Measurements from ENCODE around the gene GPC3.

GPC3 gene

DNA sequence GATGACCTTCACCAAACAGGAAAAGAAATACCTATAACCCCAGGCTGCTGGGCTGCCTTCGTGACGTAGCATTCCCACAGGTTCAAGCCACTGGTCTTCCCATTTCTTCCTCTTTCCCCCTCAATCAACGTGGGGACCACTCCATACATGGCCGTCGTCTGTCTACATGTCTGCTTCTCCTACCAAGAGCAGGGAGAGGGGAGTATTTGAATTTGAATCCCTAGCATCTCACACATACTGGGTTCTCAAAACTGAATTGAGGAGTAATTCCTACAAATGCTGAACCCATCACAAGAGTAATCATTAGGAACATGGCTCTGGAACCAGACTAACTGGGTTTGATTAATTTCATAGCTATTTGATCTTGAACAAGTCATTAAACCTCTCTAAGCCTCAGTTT lies 17.3 kb downstream of the GPC3 start:
- no peak for DNase-seq (ENCODE audit: low spot score)

DNA sequence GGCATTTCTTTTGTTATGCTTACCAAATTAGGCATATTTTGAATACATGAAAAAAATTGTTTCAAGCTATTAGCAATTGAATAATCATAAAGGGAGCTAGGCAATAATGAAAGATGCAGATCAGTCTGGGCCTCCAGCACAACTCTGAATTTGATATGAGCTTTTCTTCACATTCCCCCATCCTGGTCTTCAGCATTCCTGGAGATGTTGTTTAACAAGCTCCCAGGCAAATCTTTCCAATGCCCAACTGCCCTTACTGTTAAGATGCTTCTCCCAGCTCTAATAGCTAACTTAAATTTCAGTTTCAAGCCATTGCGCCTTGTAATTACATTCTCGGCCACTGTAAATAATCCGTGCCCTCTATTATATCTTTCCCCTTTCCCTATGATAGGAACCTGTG lies 19.2 kb downstream of the GPC3 start:
- no peak for DNase-seq (ENCODE audit: low spot score)

DNA sequence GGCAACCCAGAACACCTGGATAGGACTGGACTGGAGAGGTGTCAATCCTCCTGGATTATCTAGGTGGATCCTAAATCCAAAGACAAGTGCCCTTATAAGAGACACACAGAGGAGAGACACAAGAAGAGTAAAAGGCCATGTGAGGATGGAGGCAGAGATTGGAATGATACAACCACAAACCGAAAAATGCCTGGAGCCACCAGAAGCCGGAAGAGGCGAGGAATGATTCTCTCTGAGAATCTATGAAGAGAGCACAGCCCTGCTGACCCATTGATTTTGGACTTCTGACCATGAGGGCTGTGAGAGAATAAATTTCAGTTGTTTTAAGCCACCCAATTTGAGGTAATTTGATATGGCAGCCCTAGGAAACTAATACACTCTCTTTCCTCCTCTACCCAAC lies 20.1 kb downstream of the GPC3 start:
- DNase-seq (ENCODE audit: low spot score) = no peak

DNA sequence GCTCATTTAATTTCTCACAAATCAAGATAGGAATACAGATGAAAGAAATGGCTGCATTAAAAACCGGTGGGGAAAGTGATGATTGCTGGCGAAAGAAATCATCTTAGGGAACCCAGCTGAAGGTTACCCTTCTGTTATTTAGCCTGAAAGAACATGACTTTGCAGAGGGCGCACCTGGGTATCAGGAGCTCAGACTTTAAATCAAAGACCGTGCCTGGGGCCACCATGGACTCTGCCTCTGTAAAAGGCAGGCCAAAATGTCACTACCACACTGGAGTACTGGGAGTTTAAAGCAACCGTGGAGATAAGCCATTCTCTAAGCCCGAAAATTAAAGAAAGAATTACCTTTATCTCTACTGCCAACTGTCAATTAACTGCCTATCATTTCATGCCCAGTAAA lies 24.3 kb downstream of the GPC3 start:
- DNase-seq (ENCODE audit: low spot score) = no peak

DNA sequence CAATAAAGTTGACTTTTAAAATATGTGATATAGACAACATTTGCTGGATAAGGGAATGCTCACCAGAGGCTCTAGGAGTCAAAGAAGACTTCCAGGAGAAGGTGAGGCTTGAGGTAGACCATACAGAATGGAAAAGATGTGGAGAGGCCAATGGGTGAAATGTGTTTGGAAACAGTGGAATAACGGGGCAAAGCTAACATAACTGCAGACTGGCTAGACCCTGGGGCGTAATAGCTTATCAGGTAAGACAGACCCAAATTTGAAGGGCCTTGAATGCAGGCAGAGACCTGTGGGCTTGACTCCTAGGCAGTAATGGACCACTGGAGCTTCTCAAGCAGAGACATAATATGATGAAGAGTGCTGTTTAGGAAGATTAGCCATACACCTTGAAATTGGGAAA lies 25.4 kb downstream of the GPC3 start:
- no peak for DNase-seq (ENCODE audit: low spot score)

DNA sequence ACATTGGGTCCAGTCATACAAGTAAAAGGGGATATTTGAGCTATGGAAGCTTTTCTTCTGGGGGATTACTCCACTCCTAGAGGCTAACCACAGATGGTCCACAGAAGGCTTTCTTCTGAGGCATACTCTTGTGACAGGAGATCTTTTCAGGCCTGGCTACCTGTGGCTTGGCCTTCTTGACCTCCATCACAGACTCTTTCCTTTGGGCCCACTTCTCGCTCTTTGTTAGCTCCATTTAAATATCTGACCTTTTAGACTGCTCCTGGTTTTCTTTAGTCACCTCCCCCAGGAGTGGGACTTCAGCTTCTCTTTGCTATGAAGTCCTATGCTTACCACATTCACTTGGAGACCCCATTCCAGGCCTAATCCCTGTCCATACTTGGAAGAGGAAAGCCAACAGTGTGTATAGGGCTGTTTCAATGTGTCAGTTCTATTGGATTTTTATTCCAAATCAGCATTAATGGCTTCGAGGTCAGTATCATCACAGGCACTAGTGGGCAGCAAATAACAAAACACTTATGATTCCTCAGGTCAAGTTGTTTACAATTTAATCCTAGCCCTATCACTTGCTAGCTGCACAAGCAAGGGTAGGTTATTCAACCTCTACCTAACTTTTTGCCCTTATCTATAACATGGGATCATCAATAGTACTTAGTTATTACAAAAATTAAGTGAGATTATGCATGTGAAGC lies 26.3 kb downstream of the GPC3 start:
- DNase-seq (ENCODE audit: low spot score) = no peak

DNA sequence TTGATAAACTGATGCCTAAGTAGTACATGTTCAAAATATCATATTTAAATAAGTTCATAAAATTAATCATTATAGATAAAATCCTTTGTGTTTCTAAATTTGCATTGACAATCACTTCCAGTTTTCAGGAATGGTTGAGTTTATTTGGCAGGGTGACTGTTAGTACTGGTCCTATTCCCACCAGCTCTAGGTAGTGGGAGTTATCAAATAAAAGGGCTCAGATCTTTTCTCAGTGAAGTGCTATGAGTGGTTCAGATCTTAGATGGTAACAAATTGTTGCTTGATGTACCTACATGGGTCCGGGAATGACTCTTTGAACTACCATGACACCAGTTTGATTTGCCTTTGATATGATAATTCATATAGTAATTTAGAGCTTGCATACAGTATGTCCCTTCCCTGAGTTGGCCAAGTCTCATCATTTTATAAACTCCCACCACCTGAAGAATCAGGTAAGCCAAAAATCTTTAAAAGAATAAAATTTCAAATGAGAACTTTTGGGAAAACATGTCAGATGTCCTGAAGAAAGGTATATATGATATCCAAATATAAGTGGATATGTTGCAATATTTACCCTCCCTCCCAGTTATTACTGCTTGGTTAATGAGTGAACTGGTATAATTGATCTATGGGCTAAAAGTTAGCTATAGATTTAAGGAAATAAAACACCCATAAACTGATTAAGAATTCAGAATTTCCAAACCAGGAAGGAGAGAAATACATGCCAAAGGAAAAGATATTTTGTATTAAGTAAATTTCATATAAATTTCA lies 28.6 kb downstream of the GPC3 start:
- no peak for DNase-seq (ENCODE audit: low spot score)

DNA sequence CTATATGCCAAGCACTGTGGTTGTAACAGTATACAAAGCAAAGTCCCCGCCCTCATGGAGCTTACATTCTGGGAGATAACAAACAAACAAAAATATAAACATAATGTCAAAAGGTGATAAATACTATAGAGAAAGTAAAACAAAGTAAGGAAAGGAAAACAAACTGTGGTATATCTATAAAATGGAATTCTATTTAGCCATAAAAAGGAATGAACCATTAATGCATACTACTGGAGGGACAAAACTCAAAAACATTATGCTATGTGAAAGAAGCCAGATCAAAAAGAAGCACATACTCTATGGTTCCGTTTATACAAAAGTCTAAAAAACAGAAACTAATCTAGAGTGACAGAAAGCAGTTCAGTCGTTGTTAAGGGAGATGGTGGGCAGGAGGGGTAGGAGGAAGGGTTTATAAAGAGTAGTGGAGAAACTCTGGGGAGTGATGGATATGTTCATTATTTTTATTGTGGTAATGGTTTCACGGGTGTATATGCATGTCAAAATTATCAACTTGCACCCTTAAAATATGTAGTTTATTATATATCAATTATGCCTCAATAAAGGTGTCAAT lies 31.5 kb downstream of the GPC3 start:
- no peak for DNase-seq (ENCODE audit: low spot score)

DNA sequence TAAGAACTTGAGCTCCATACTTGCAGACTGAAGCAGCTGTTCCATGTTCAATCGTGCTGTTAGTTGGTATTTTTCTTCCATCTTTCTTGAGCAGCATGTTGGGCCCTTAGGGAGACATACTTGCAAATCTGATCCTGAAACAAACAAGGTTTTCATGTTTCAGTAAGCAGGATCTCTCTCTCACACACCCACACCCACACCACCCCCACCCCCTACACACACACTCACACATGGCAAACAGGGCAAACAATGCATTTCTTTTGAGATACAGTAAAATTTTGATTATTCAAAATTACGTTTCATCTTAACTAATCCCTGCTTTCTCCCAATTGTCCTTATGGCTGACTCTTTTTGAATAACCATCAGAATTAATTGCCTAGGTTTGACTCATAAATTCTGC lies 32.3 kb downstream of the GPC3 start:
- DNase-seq (ENCODE audit: low spot score) = no peak

DNA sequence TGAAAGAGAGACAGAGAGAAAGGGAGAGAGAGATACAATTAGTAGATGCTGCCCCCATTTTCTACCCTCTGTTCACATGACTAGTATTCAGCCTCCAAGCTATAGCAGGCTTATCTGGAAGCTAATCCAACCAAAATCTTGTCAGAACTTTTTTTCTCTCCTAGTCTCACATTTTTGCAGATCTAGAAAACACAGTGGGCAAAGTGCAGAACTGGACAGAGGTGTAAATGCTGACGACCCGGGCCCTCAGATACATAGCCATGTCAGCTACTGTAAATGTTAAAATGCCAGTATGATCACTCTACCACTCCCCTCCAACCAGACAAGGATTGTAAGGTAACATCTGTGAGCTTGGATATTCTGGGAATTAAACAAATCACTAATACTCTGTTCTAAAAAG lies 34.3 kb downstream of the GPC3 start:
- DNase-seq (ENCODE audit: low spot score) = no peak

DNA sequence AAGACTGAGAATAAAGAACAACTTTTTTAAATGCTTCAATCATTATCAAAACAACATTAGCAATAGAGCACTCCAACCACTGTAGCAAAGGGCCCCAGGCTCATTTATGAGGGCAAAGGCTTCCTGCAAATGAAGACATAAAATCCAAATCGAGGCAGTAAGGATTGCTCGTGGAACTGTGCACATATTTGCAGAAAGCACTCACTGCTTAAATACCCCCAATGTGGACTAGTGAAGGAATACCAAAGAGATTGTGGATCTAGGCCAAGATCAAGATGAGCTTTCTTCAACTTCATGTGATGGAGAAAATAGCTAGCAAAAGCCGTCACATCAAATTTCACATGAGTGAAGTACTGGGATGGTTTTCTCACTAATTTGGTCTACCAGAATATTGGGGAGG lies 35.2 kb downstream of the GPC3 start:
- no peak for DNase-seq (ENCODE audit: low spot score)

DNA sequence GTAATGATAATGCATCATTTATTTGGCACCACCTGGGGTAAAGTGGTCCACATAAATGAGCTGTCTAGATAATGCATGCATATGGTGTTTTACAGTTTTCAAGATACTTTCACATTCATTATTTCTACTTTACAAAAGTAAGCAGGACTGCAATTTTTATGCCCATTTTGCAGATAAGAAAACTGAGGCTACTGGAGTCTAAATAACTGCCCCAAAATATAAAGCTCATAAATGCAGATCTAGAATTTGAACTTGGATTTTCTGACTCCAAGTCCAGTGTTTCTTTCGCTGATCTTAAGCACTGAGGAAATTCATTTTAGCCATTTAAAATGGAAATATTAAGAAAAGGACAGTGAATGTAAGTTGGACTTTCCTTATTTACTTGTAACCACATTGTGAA lies 36.5 kb downstream of the GPC3 start:
- DNase-seq (ENCODE audit: low spot score) = no peak

DNA sequence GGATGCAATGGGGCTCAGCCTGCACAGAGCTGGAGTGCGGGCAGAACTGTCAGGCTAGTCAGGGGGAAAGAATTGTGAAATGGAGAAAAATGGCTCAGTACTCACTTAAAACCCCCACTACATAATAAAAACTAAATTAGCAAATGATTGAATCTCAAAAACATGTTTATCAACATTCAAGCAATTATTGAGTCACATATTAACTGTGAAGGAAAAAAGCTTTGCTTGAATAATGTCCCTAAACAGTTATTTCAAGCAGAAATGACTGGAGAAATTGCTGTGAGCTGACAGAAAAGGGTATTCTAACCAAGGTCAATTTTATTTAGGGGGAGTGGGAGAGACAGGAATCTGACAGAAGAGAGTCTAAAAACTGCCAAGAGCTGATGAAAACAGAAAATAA lies 37.4 kb downstream of the GPC3 start:
- DNase-seq (ENCODE audit: low spot score) = no peak

DNA sequence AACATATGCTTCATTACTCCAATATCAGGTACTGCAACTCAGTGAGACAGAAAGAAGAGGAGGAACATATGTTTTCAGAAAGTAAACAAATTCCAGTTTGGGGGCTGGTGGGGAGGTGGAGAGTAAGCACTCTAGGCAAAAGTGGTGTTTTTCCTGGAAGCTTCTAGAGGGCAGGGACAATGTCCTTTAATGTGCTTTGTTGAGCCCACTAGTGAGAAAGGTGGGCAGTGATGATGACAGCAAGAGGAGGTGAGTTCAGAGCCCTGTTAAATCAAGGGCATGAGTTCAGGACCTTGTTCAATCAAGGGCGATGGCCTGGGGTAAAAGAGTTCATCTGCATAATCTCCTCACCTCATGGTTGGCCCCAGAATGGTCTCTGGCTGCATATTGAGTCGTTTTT lies 38.4 kb downstream of the GPC3 start:
- no peak for DNase-seq (ENCODE audit: low spot score)

DNA sequence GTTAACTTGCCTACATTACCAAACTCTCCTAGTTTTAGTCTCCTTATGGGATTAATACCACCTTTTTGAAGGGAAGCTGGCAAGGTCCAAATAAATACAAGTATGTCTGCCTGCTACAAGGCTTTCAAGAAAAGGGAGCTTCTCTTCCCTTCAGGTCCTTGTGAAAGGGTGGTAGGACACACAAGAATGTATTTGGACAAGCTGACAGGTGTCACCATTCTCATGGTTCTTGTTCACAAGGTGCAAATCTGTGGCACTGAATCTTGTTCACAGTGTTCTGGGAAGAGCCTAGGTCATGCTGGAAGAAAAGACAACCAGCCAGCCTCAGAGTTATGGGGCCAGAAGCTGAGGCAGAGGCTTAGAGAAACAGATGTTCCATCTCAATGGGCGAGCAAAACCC lies 41.9 kb downstream of the GPC3 start:
- DNase-seq (ENCODE audit: low spot score) = no peak

DNA sequence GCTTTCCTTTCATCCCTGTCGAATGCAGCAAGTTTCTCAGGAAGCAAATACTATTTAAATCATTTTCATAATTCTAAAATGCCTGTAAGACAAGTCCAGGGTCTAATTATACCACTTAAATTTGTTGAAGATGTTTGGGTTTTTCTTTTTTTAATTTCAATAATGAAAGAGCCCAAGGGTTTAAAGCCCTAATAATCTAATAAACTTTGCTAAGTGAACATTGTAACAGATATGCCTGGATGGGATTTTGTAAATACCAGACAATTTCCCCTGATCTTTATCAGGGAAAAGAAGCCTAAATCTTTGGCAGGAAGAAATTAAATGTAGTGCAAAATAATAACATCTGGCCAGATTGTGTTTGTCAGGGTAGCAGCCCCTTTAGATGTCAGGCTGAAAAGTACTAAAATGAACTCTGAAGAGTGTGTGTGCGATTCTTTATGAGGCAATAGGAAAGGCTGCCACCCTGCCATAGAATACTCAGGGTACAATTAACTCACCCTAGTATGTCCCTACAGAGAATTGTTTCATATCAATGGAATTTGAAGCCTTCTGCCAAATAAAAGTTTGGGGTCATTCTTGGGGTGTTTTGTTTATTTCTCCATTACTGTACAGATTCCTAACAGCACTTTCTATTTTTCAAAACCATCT lies 45.6 kb downstream of the GPC3 start:
- no peak for DNase-seq (ENCODE audit: low spot score)

DNA sequence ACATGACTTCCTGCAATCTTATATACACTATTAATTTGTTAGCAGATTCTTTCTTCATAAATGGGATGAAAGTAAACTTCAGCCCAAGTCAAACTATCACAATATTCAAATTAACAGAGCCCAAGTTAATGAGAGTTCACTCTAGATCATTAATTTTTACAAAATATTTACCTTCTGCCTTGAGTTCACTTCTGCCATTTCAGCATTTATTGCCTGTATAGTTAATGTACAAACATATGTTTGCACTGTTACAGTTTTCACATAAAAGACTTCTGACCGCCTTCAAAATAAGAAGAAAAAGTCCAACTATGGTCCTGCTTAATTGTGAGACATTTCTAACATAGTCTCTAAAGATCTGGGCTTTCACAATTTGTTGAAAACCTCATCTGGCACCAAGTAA lies 46.9 kb downstream of the GPC3 start:
- DNase-seq (ENCODE audit: low spot score) = no peak

DNA sequence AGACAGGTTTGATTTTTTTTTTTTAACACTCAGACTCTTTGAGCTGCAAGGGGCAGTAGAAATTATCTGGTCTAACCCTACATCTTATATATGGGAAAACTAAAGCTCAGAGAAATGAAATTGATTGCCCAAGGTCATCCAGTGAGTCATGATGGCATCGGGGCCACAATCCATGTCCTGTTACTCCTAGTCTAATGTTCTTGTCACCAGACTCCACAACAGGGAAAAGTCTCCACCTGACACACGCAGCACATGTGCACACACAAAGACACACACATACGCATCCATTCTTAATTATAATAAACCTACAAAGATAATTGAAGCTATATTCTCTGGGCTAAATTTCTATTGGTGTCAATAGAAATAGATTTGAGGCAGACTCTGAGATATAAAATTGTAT lies 48.4 kb downstream of the GPC3 start:
- DNase-seq (ENCODE audit: low spot score) = no peak

DNA sequence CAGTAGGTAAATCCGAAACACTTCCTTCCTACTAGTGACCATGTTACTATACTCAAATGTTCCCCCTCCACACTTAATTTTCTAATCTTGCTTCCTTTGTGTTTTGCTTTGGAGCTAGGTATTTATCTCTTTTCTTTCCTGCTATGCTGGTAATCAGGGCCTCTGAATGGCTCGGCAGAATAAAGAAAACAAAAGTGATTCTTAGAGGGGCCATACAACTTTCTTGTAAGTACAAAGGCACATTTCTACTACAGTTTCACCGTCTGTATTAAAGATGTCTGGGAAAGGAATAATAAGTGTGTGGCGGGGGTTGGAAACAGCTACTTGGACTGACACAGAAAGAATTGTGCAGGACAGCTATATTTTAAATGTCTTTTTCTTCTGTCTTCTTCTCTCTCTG lies 50.3 kb downstream of the GPC3 start:
- DNase-seq (ENCODE audit: low spot score) = no peak

DNA sequence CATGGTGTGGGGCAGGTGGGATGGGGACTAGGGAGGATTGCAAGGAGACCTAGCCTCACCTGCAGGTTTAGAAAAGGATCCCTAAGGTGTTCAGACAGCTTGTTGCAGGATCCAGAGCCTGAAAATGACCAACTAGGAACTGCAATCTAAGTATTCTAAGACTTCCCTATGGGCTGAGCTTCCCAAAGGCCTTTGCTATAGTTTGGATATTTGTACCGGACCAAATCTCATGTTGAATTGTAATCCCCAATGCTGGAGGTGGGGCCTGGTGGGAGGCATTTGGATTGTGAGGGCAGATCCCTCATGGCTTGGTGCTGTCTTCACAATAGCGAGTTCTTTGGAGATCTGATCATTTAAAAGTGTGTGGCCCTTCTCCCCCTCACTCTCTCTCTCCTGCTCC lies 52.1 kb downstream of the GPC3 start:
- no peak for DNase-seq (ENCODE audit: low spot score)

DNA sequence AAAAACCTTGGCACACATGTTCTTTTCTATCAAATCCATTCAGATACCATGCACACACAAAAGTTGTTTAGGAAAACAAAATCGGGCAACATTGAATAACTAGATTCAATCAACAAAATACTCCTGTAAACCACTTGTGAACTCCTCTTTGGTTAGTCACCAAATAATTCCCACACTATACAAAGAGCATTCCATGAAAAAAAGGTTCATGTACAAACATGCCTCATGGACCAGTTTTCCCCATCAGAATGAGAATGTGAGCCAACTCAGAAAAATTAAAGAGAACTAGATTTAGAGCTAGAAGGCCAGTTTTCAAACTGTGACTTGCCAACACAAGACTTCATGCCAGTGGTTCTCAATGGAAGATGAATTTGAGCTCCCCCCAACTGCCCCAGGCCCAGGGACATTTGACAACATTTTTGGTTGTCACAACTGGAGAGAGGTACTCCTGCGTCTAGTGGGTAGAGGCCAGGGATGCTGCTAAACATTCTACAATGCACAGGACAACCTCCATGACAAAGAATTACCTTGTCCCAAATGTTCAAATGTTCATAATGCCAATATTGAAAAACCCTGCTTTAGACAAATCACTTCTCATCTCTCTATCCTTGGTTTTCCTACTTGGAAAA lies 55.4 kb downstream of the GPC3 start:
- DNase-seq (ENCODE audit: low spot score) = no peak

DNA sequence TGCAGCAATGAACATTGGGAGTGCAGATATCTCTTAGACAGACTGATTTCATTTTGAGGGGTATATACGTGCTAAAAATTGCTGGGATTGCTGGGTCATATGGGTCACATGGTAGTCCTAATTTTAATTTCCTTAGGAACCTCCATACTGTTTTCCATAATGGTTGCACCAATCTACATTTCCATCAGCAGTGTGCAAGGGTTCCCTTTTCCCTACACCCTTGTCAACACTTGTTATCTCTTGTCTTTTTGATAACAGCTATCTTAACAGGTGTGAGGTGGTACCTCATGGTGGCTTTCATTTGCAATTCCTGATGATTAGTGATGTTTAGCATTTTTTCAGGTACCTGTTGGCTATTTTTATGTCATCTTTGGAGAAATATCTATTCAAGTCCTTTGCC lies 57.0 kb downstream of the GPC3 start:
- DNase-seq (ENCODE audit: low spot score) = no peak

DNA sequence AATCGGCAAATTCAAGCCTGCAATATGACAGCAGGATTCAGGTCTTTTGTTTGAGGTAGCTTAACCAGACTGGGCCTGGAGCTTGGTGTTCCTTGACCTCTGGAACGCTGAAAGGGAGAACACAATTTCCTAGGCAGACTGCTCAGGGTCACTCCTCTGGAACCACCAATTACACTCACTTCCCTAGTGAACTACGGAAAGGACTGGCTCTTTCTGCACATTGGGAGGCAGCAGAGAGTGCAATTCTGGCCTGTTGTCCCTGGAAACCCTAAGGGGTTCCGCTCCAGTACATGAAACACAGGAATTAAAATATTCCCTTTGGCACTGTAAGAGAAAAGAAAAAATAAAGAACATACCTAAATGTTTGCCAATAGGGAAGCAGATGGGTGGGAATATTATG lies 58.6 kb downstream of the GPC3 start:
- no peak for DNase-seq (ENCODE audit: low spot score)

Measured in COLO829 (cell line).